NCI-H2029 (cell line): Measurements from ENCODE around the gene CCDC106.
A peak's percentile ranks its signal among the peaks of the same experiment; 100 is the strongest.

Experiments
- DNase-seq: peaks from one replicate; lab custom pipeline; 2025; lab: John Stamatoyannopoulos, UW

CCDC106 gene

DNA sequence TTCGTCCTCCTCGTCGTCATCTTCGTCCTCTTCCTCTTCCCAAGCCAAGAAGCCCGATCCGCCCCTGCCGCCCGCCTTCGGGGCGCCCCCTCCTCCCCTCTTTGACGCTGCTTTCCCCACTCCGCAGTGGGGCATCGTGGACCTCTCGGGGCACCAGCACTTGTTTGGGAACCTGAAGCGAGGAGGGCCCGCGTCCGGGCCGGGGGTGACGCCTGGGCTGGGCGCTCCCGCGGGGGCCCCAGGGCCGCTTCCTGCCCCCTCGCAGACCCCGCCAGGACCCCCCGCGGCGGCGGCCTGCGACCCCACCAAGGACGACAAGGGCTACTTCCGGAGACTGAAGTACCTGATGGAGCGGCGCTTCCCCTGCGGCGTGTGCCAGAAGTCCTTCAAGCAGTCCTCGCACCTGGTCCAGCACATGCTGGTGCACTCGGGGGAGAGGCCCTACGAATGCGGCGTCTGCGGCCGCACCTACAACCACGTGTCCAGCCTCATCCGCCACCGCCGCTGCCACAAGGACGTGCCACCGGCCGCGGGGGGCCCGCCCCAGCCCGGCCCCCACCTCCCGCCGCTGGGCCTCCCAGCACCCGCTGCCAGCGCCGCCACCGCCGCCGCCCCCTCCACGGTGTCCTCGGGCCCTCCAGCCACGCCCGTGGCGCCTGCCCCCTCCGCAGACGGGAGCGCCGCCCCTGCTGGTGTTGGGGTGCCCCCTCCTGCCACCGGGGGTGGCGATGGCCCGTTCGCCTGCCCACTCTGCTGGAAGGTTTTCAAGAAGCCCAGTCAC lies 33.9 kb upstream of the CCDC106 start:
- no peak for DNase-seq

DNA sequence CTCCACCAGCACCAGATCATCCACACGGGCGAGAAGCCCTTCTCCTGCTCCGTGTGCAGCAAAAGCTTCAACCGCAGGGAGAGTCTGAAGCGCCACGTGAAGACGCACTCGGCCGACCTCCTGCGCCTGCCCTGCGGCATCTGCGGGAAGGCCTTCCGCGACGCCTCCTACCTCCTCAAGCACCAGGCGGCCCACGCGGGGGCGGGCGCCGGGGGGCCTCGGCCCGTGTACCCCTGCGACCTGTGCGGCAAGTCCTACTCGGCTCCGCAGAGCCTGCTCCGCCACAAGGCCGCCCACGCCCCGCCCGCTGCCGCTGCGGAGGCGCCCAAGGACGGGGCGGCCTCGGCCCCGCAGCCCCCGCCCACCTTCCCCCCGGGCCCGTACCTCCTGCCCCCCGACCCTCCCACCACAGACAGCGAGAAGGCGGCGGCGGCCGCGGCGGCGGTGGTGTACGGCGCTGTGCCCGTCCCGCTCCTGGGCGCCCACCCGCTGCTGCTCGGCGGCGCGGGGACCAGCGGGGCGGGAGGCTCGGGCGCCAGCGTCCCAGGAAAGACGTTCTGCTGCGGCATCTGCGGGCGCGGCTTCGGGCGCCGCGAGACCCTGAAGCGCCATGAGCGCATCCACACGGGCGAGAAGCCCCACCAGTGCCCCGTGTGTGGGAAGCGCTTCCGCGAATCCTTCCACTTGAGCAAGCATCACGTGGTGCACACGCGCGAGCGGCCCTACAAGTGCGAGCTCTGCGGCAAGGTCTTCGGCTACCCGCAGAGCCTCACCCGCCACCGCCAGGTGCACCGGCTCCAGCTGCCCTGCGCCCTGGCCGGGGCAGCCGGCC lies 33.1 kb upstream of the CCDC106 start:
- no peak for DNase-seq

DNA sequence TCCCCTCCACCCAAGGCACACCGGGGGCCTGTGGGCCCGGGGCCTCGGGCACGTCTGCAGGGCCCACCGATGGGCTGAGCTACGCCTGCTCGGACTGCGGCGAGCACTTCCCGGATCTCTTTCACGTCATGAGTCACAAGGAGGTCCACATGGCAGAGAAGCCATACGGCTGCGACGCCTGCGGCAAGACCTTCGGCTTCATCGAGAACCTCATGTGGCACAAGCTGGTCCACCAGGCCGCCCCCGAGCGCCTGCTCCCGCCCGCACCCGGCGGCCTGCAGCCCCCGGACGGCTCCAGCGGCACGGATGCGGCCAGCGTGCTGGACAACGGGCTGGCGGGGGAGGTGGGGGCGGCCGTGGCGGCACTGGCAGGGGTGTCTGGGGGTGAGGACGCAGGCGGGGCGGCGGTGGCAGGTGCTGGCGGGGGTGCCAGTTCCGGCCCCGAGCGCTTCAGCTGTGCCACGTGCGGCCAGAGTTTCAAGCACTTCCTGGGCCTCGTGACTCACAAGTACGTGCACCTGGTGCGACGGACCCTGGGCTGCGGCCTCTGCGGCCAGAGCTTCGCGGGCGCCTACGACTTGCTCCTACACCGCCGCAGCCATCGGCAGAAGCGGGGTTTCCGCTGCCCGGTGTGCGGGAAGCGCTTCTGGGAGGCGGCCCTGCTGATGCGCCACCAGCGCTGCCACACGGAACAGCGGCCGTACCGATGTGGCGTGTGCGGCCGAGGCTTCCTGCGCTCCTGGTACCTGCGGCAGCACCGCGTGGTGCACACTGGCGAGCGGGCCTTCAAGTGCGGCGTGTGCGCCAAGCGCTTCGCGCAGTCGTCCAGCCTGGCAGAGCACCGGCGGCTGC lies 32.2 kb upstream of the CCDC106 start:
- no peak for DNase-seq

DNA sequence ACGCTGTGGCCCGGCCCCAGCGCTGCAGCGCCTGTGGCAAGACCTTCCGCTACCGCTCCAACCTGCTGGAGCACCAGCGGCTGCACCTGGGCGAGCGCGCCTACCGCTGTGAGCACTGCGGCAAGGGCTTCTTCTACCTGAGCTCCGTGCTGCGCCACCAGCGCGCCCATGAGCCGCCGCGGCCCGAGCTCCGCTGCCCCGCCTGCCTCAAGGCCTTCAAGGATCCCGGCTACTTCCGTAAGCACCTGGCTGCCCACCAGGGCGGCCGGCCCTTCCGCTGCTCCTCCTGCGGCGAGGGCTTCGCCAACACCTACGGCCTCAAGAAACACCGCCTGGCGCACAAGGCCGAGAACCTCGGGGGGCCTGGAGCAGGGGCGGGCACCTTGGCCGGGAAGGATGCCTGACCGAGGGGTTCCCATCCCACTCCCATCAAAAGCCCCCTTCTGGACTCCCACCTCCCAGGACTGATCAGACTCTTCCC lies 31.6 kb upstream of the CCDC106 start:
- DNase-seq, result no peak

DNA sequence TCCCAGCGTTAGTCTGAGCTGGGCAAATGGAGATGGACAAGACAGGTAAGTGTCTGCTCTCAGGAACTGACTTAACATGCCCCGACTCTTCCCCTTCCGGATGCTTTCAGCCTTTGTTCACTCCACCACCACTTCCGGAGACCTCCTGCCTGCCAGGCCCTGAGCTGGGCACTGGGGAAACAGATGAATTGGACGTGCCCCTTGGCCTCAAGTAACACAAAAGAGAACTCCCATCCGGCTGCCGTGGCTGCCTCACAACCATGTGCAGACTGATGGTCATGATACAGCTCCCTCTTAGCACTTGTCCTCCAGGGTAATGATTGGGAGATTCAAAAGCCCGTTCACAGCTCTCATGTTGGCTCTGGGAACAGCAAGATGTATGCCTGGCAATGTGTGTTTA lies 30.6 kb upstream of the CCDC106 start:
- DNase-seq, result no peak

DNA sequence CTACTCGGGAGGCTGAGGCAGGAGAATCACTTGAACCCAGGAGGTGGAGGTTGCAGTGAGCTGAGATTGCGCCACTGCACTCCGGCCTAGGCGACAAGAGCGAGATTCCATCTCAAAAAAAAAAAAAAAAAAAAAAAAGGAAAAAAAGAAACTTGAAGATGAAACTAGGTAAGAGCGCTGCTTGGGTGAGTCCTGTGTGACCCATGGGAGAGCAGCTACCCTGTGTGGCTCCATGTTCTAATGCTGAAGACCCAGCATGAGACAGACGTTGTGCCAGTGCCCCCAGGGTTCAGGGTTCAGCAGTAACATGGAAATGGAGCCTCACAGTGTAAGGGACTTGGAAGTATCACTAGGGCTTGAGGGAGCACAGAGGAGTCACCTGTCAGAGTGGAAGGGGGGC lies 29.6 kb upstream of the CCDC106 start:
- DNase-seq, result no peak

DNA sequence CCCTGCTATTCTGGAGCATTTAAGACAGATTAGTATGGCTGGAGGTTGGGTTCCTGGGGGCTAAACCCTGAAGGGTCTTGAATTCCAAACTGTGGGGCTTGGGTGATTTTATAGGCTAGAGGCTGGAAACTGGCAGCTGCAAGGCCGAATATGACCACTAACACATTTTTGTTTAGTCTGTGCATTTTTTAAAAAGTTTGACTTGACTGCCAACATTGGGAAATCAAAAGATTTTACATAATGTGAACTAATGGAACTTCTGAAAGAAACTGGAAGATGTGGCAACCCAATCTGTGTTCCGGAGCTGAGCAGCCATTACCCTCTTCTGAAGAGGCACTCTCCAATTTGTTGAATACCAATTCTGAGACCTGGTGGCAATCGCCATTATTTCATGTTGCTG lies 28.7 kb upstream of the CCDC106 start:
- no peak for DNase-seq

DNA sequence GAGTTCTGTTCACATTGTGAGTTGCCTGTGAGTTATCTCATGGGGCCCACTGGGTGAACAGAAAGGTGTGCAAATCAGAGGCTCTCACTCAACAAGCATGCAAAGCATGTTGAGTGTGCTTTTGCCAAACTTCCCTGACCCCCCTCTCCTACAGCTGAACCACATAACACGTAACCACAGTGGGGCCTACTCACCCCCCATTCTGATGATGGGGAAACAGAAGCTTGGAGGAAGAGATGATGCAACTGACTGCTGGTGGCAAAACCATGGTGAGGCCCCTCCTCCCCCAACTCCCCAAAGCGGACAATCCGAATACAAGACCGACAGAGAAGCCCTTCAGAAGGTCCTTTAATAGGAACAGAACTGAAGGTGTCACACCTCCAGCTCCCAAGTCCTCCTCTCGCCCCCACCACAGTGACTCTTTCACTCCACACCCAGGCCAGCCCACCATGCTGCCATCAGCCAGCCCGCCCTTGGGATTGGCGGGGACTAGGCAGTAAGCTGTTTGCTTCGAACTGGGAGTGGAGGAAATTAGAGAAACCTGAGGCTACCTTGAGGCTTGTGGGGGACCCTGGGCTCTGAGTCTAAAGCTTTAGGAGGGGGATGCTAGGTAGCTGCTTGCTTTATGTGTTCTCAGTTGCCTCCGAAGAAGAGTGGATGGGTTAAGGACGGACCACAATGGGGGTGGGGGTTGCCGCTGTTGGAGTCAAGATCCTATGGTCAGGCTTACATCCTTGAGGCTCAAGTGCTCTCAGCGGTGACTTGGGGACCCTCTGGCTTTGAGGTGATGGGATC lies 27.4 kb upstream of the CCDC106 start:
- DNase-seq, result no peak

DNA sequence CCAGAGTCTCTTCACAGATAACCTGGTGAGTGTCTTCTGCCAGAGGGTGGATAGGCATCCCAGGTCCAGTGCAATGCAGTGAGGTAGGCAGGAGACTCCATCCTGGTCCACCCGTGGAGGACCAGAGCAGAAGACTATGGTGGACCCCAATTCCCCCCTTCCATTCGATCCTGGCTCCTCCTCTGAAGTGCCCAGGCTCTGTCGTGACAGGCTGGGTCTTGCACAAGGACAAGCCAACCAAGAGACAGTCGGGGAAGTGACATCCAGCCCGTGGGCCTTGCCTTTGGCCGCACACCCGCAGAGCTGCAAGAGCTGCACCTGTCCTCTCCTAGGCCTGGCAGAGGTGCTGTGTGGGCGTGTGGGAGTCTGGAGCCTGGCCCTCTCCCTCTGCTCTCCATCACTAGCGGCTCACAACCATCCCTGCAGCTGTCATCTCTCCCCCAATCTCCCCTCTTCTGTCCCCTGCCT lies 26.8 kb upstream of the CCDC106 start:
- no peak for DNase-seq

DNA sequence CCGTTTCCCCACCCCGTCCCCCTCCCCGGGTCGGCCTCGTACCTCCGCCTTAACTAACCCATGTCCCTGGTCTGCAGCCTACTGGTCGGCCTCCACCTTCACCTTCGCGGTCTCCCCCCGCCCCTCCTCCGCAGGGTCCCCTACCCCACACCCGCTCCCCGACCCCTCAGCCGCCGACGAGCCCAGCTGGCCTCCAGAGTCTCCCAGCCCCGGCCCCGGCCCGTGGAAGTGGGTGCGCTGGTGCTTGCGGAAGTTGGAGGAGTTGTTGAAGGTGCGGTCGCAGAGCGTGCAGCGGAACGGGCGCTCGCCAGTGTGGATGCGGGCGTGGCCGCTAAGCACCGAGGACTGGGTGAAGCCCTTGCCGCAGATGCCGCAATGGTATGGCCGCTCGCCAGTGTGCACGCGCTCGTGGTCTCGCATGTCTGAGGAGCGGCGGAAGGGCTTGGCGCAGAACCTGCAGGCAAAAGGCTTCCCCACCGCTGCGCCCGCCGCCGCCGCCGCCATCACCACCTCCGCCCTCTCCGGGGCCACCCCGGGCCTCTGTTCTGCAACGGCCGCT lies 26.3 kb upstream of the CCDC106 start:
- no peak for DNase-seq

DNA sequence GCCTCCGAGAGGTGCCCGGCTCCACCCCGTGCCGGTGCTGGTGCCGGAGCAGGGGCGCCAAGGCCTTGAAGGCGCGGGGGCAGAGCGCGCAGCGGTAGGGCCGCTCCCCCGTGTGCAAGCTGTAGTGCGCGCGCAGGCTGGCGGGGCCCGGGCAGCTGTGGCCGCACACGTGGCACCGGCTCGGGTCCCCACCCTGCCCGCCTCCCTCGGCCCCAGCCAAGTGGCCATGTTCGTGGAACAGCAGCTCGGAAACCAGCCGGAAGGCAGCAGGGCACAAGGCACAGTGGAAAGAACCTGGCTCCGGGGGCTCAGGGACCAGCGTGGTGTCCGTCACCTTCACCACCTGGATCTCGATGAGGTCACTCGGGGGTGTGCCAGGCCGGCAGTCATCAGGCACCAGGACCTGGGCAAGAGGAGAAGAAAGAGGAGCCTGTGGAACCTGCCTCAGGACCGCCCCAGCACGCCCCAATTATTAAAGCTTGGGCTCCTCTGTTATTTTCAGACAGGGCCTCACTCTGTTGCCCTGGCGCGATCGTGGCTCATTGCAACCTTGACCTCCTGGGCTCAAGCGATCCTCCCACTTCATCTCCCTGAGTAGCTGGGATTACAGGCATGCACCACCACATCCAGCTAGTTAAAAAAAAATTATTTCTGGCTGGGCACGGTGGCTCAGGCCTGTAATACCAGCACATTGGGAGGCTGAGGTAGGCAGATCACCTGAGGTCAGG lies 25.6 kb upstream of the CCDC106 start:
- DNase-seq, result no peak

DNA sequence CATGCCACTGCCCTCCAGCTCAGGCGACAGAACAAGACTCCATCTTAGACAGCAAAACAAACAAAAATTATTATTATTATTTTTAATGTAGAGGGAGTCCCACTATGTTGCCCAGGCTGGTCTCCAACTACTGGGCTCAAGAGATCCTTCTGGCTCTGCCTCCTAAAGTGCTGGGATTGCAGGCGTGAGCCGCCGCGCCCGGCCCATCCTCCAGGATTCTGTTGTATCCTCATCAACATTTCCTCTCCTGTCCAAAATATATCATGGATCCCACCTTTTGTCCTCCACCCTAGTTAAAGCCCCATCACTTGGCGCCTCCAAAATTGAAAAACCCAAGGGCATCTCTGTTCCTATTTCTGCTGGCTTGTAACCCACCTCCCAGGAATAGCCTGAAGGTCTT lies 24.9 kb upstream of the CCDC106 start:
- DNase-seq, result no peak

DNA sequence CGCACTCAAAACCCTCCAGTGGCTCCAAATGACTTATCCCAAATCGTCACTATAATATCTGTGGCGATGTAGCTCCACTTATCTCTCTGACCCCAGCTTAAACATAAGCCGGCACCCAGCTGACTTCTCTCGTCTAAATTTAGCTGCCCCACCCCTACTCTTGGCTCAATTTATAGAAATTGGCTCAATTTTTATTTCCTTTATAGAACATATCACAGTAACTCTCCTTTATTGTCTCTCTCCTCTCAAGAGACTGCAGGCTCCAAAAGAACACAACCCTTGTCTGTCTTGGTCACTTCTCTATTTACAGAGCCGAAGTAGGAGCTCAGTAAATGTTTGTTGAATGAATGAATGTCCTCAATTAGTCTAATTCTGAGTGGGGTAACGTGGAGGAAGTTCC lies 24.5 kb upstream of the CCDC106 start:
- DNase-seq, result no peak

DNA sequence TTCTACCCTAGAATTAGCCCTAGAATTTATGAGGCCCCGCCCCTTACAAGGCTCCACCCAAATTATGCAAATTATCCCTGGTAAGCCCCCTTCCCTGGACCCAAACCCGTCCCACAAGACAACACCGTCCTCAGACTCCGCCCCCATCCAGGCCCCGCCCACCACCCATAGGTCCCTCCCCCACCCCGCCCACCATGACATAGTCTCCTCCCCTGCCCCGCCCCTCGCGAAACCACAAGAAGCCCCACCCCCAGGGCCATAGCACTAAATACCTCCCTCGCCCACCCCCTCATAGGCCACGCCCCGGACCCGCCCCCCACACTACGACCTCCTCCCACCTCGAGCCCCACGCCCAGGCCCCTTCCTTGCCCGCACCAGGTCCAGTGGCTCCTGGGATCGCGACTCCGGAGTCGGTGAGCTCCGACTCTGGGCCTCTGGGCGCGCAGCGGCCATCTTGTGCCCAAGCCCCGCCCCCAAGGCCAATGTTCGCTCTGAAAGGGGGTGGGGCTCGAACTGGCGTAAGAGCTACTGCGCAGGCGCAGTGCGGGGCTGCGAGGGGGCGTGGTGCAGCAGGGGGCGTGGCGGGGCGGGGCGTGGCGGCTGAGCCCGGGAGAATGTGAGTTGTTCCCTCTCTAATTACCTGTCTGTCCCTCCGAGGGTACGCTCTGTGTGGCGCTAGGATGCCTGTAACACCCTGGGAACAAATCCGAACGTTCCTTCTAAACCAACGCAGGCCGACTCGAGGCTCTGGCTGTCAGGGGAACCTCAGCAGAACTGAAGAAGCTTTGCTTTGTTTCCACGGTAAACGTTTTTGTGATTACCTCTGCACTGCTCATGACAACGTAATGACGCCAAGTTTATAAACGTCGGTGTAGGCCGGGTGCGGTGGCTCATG lies 23.7 kb upstream of the CCDC106 start, which contains the start of gene ZNF784:
Gene ZNF784 (minus strand): TSS at position 458 of the 895 bp plus-strand sequence. CDS start 5 bp downstream, at position 453.
- peak; percentile 94 for DNase-seq

DNA sequence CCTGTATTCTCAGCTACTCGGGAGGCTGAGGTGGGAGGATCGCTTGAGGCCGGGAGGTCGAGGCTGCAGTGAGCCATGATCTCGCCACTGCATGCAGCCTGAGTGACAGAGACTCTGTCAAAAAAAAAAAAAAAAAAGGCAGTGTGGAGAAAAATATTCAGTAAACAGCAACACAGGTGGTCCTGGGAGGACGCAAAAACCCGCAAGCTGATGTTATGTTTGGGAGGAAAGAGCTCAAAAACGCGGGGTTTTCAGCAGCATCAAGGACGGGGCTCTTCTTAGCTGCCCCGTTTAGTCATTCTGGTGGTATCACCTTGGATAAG lies 23.0 kb upstream of the CCDC106 start:
- no peak for DNase-seq

DNA sequence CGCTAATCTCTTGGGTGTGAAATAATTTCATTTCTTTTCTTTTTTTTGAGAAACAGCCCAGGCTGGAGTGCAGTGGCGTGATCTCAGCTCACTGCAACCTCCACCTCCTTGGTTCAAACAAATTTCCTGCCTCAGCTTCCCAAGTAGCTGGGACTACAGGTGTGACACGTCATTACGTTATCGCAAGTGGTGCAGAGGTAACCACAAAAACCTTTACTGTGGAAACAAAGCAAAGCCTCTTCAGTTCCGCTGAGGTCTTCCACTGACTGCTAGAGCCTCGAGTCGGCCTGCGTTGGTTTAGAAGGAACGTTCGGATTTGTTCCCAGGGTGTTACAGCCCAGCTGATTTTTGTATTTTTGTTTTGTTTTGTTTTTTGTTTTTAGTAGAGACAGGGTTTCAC lies 21.7 kb upstream of the CCDC106 start:
- no peak for DNase-seq

DNA sequence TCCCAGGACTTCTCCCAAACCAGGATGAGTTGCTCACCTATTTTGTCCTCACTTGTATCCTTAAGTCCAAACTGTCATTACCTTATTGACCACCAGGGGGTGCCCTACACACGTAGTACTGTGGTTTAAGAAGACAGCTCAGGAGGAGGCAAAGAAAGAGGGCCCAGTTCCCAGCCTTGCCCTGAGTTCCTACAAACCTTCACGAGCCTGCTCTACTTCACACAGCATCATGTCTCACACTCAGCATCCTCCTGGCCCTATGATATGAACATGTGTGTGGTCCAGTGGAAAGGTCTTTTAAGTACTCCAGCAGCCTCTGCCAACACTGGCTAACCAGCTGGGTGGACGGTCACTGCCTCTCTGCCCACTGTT lies 15.6 kb upstream of the CCDC106 start:
- DNase-seq, result peak; percentile 76

DNA sequence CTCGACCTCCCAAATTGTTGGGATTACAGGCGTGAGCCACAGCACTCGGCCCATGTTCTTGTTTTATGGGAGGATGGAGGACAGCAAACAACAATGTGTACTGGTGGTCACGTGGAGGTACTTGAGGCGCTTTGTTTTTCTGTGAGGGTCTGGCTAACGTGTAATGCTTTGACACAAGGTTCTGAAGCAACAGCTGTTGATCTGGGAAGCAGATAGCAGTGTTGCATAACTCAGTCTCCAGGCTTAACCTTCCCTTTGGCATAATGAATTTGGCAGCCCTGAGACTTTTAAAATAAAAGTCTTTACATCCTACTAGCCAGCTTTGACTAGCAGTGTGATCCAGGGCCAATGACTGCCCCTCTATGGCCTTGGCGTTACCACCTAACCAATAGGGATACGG lies 14.2 kb upstream of the CCDC106 start:
- peak; percentile 33 for DNase-seq

DNA sequence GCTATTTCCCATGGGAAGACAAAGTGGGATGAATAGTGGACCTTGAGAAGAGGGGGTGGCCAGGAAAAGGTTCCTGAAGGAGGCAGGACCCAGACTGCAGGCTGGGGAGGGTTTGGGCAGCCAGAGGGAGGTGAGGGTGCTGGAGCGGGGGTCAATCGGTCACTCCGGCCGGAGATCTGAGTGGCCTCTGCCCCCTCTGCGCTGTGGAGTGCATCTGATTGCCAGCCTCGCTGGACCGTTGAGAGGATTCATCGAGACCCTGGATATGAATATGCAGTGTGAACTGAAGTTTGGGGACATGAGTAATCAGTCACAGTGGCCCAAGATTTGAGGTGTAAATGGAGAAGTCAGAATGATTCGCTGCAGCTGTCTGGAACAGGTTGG lies 12.7 kb upstream of the CCDC106 start:
- DNase-seq, result no peak
